SK-N-SH (cell line): ENCODE data around the gene KAT6B. TPM values are rescaled to one million over a fixed set of nuclear protein-coding genes. Genes with fewer than 3 reads are reported as not detected.

Experiments used
- CTCF ChIA-PET: fragments of 300-600, 350-600 bp; formaldehyde crosslinking; extraction: SDS; loops from one replicate; lab custom pipeline; 2021; lab: Yijun Ruan, JAX
- POLR2A ChIA-PET: fragments of 350-600 bp; sonication (Branson Sonifier 250); formaldehyde crosslinking; extraction: SDS; loops from one replicate; lab custom pipeline; 2020; ENCODE audit warnings: antibody characterized with exemption, inconsistent platforms; lab: Yijun Ruan, JAX
- DNase-seq: peaks from one replicate; pipeline ENCODE4 v3.0.0; 2012
- H2AFZ ChIP-seq: fragments of 200-600 bp; sonication (generic); 2 replicates; pipeline ENCODE4 v1.8.1; 2016; ENCODE audit warnings: antibody characterized with exemption, mild to moderate bottlenecking, low read depth
- H3F3A ChIP-seq: fragments of 200-600 bp; sonication (generic); replicated peaks from 2 replicates; pipeline ENCODE3; 2016; ENCODE audit warnings: antibody characterized with exemption, mild to moderate bottlenecking; ENCODE audit not compliant: insufficient read depth
- H3K27ac ChIP-seq, 2 experiments: fragments of 200-500 bp in 1 of 2; fragments of 200-600 bp in 1 of 2; sonication (Bioruptor generic) in 1 of 2; sonication (generic), shearing (Covaris generic) in 1 of 2; 2 replicates each; pipeline versions ENCODE4 v1.5.1 to v1.6.1; 2014 to 2016; ENCODE audit warnings: low read depth in 2 of 2, inconsistent platforms in 1 of 2, low read length in 1 of 2, mild to moderate bottlenecking in 1 of 2, mixed read lengths in 1 of 2
- H3K27me3 ChIP-seq: fragments of 200-600 bp; sonication (generic), shearing (Covaris generic); 2 replicates; pipeline ENCODE4 v1.6.1; 2016; ENCODE audit warnings: mixed run types; ENCODE audit not compliant: insufficient read depth
- H3K36me3 ChIP-seq, 2 experiments: fragments of 200-500 bp in 1 of 2; fragments of 200-600 bp in 1 of 2; sonication (Bioruptor generic) in 1 of 2; sonication (generic) in 1 of 2; replicated peaks in 1 of 2; 2 replicates each; pipeline versions ENCODE3 to v1.5.1; 2014 to 2016; ENCODE audit warnings: low read length in 1 of 2, mild to moderate bottlenecking in 1 of 2; ENCODE audit not compliant: insufficient read depth in 2 of 2, control insufficient read depth in 1 of 2
- H3K4me1 ChIP-seq, 2 experiments: fragments of 200-500 bp in 1 of 2; fragments of 200-600 bp in 1 of 2; sonication (Bioruptor generic) in 1 of 2; sonication (generic), shearing (Covaris generic) in 1 of 2; 2 replicates each; pipeline versions ENCODE4 v1.5.1 to v1.6.1; 2014 to 2016; ENCODE audit warnings: low read depth in 1 of 2, low read length in 1 of 2, mixed run types in 1 of 2; ENCODE audit not compliant: insufficient read depth in 2 of 2, control insufficient read depth in 1 of 2
- H3K4me2 ChIP-seq: fragments of 200-600 bp; sonication (generic), shearing (Covaris generic); 2 replicates; pipeline ENCODE4 v1.6.1; 2017; ENCODE audit warnings: mixed run types
- H3K4me3 ChIP-seq, 2 experiments: fragments of 200-500 bp in 1 of 2; fragments of 200-600 bp in 1 of 2; sonication (Bioruptor generic) in 1 of 2; sonication (generic), shearing (Covaris generic) in 1 of 2; 2 replicates each; pipeline versions ENCODE4 v1.5.1 to v1.8.1; 2014 to 2016; ENCODE audit warnings: low read depth in 2 of 2, inconsistent platforms in 1 of 2, low read length in 1 of 2, mild to moderate bottlenecking in 1 of 2, mixed read lengths in 1 of 2, moderate library complexity in 1 of 2
- H3K79me2 ChIP-seq: fragments of 200-600 bp; sonication (generic); 2 replicates; pipeline ENCODE4 v1.8.1; 2017; ENCODE audit warnings: mild to moderate bottlenecking; ENCODE audit not compliant: insufficient read depth
- H3K9ac ChIP-seq: fragments of 200-600 bp; sonication (generic); 2 replicates; pipeline ENCODE4 v1.6.1; 2017; ENCODE audit warnings: mixed run types
- H3K9me2 ChIP-seq: fragments of 200-600 bp; sonication (generic); 2 replicates; pipeline ENCODE4 v1.6.1; 2017; ENCODE audit warnings: mixed run types
- H3K9me3 ChIP-seq: fragments of 200-600 bp; sonication (generic); 2 replicates; pipeline ENCODE4 v1.6.1; 2017; ENCODE audit warnings: mixed run types, mild to moderate bottlenecking, moderate library complexity
- H4K20me1 ChIP-seq: fragments of 200-600 bp; sonication (generic); 2 replicates; pipeline ENCODE4 v1.6.1; 2017; ENCODE audit warnings: mild to moderate bottlenecking, mixed run types; ENCODE audit not compliant: insufficient read depth
- CHD2 ChIP-seq: fragments of 150-350 bp; IDR thresholded peaks from 2 replicates; pipeline ENCODE4 v1.6.1; 2018; ENCODE audit warnings: low read length; ENCODE audit not compliant: partially characterized antibody
- FOSL2 ChIP-seq: IDR thresholded peaks from 2 replicates; pipeline ENCODE4 v1.4.0; 2012; ENCODE audit warnings: low read depth, mild to moderate bottlenecking, moderate library complexity, borderline replicate concordance
- FOXJ3 ChIP-seq: sonication (generic); formaldehyde crosslinking; IDR thresholded peaks from 2 replicates; pipeline ENCODE4 v1.5.1; 2020; ENCODE audit warnings: mild to moderate bottlenecking, missing genetic modification reagents
- FOXM1 ChIP-seq: IDR thresholded peaks from 2 replicates; pipeline ENCODE4 v1.4.0; 2012; ENCODE audit warnings: low read depth, mild to moderate bottlenecking
- GABPA ChIP-seq: IDR thresholded peaks from 2 replicates; pipeline ENCODE4 v1.4.0; 2012; ENCODE audit warnings: low read depth, mild to moderate bottlenecking
- GATA2 ChIP-seq: sonication (generic); formaldehyde crosslinking; IDR thresholded peaks from 2 replicates; pipeline ENCODE4 v1.5.0; 2020; ENCODE audit warnings: mild to moderate bottlenecking, missing genetic modification reagents
- JUND ChIP-seq: IDR thresholded peaks from 2 replicates; pipeline ENCODE4 v1.4.0; 2012
- NFIC ChIP-seq: IDR thresholded peaks from 2 replicates; pipeline ENCODE4 v1.4.0; 2012; ENCODE audit warnings: borderline replicate concordance
- RCOR1 ChIP-seq: fragments of 150-350 bp; IDR thresholded peaks from 2 replicates; pipeline ENCODE4 v1.6.1; 2017; ENCODE audit warnings: antibody characterized with exemption, low read length
- RFX5 ChIP-seq: IDR thresholded peaks from 2 replicates; pipeline ENCODE4 v1.6.1; 2012; ENCODE audit warnings: mild to moderate bottlenecking, improper control_type of control experiment, low read length
- SMC3 ChIP-seq: IDR thresholded peaks from 2 replicates; pipeline ENCODE4 v1.6.1; 2012; ENCODE audit warnings: low read depth, low read length, improper control_type of control experiment
- TCF12 ChIP-seq: IDR thresholded peaks from 2 replicates; pipeline ENCODE4 v1.4.0; 2012
- TEAD4 ChIP-seq: IDR thresholded peaks from 2 replicates; pipeline ENCODE4 v1.4.0; 2012; ENCODE audit warnings: mild to moderate bottlenecking, borderline replicate concordance; ENCODE audit not compliant: insufficient read depth
- WGBS: methylation state at CpG from one replicate; pipeline ENCODE4 v1.1.6; 2017; ENCODE audit warnings: low lambda C conversion rate; 5-methylcytosine and 5-hydroxymethylcytosine counted together
- polyA plus RNA-seq, 3 experiments: library from polyadenylated mRNA; depleted of rRNA; stranded (reverse); fragments of >200 nt; gene quantifications; 2 replicates each; pipeline ENCODE4 v1.2.3, GENCODE V29; 2012
- TF ChIP-seq, protein P1 (sequence below): IDR thresholded peaks from 2 replicates; pipeline ENCODE4 v1.4.0; 2012; ENCODE audit warnings: low read depth
- TF ChIP-seq, protein P2 (sequence below): IDR thresholded peaks from 2 replicates; pipeline ENCODE4; 2012
- TF ChIP-seq, protein P3 (sequence below): IDR thresholded peaks from 2 replicates; pipeline ENCODE4 v1.4.0; 2012; ENCODE audit warnings: low read depth, borderline replicate concordance

Gene KAT6B
- polyA plus RNA-seq, 1 of the 3 experiments (the other 2 are of a cell fraction): 4.3 TPM

DNA sequence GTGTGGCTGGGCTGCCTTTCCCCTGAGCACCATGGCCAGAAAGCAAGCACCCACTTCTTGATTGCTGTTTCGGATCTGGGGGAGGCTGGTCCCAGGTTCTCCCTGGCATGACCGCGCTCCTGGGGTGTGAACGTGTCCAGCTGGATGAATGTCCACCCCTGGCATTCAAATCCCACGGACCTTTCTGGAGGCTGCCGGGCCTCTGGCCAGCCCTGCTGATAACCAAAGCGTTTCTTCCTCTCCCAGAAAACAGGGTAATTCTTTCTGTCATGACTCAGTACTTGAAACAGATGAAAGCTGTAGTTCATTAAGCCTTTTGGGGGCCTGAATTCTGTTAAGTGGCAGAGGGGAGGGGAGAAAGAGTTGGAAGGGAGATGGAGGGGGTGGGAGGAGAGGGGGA lies 211.9 kb downstream of the KAT6B start:
- Histone ChIP-seq H3F3A (no peaks in the 10 kb centered on the region), H3K79me2 (no peaks in the 10 kb centered on the region), H4K20me1 (no peaks in the 10 kb centered on the region), H3K27me3 (no peaks in the 10 kb centered on the region), H3K27ac (peak overlapping the region in 1 of 2 experiments; percentile 30; a peak in 2 of 4 replicates), H2AFZ (no peak overlapping the region; the same call in 1 of the 2 replicates), H3K36me3 (no peaks in the 10 kb centered on the region), H3K4me1 (peaks cover 0 to 13% of the 10 kb centered on the region in 2 experiments; a peak in 2 of 4 replicates), H3K9me3 (no peaks in the 10 kb centered on the region), H3K9me2 (no peaks in the 10 kb centered on the region), H3K4me3 (no peak overlapping the region), H3K4me2 (no peak overlapping the region; the same call in 1 of the 2 replicates), H3K9ac (no peak overlapping the region)
- CTCF ChIA-PET: interaction anchor here (1.4 kb wide), 1 partner anchor 11 kb away, joined by 4 read pairs; no protein-coding TSS in a partner anchor
- TF ChIP-seq FOSL2: peak; percentile 28; the same call in 1 of the 2 replicates
- peak; percentile 74 for TF ChIP-seq TCF12
- TF ChIP-seq TEAD4: 0 out of 2 replicates have a peak, but pooled peaks have one; percentile 10
- TF ChIP-seq, protein P1, sequence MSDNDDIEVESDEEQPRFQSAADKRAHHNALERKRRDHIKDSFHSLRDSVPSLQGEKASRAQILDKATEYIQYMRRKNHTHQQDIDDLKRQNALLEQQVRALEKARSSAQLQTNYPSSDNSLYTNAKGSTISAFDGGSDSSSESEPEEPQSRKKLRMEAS: 0 out of 2 replicates have a peak, but pooled peaks have one; percentile 24
- TF ChIP-seq RFX5: no peak
- peak; percentile 22; the same call in 1 of the 2 replicates for TF ChIP-seq JUND
- peak; percentile 32; the same call in 1 of the 2 replicates for TF ChIP-seq NFIC
- TF ChIP-seq, protein P2, sequence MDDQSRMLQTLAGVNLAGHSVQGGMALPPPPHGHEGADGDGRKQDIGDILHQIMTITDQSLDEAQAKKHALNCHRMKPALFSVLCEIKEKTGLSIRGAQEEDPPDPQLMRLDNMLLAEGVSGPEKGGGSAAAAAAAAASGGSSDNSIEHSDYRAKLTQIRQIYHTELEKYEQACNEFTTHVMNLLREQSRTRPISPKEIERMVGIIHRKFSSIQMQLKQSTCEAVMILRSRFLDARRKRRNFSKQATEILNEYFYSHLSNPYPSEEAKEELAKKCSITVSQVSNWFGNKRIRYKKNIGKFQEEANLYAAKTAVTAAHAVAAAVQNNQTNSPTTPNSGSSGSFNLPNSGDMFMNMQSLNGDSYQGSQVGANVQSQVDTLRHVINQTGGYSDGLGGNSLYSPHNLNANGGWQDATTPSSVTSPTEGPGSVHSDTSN: peak; percentile 50
- no peak for TF ChIP-seq FOXJ3 (CRISPR knock-in tag)
- WGBS: 44% methylated on average over 6 of the region's 7 CpGs
- POLR2A ChIA-PET: no interaction called here
- peak; percentile 44 for DNase-seq

DNA sequence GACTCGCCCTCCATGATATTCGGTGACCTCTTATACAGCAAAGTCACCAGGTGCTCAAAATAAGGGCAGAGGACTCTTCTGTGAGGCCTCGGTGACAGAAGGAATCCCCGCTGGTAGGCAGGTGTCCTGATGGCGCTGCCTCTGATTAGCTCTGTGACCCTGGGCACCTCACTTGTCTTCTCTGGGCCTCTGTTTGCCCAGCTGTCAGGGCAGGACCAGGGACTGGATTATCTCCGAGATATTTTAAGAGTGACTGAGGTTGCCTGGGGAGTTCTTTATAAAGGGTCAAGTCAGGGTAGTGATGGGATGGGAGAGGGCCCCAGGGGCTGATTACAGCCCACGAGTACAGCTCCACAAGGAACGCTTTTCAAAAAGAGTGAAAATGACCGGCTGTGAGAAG lies 214.2 kb downstream of the KAT6B start:
- no peak overlapping the region for H3K27ac ChIP-seq
- TF ChIP-seq JUND: no peak
- TF ChIP-seq, protein P3, sequence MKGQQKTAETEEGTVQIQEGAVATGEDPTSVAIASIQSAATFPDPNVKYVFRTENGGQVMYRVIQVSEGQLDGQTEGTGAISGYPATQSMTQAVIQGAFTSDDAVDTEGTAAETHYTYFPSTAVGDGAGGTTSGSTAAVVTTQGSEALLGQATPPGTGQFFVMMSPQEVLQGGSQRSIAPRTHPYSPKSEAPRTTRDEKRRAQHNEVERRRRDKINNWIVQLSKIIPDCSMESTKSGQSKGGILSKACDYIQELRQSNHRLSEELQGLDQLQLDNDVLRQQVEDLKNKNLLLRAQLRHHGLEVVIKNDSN: no peak
- TF ChIP-seq RCOR1: no peak
- TF ChIP-seq GABPA: no peak
- TF ChIP-seq GATA2 (CRISPR knock-in tag): no peak
- no peak for TF ChIP-seq FOXM1
- no peak for TF ChIP-seq CHD2
- TF ChIP-seq SMC3: no peak
- no peak for TF ChIP-seq NFIC
- H3K4me1 ChIP-seq: peaks cover 0 to 13% of the 10 kb centered on the region in 2 experiments; a peak in 2 of 4 replicates
- 84% methylated on average over 9 of the region's 9 CpGs for WGBS
- H3K4me2 ChIP-seq: no peak overlapping the region
- DNase-seq: no peak
- no peak overlapping the region for H2AFZ ChIP-seq
- H3K4me3 ChIP-seq: no peak overlapping the region
- no peaks in the 10 kb centered on the region for H3K27me3 ChIP-seq
- H4K20me1 ChIP-seq: no peaks in the 10 kb centered on the region
- no peak overlapping the region for H3K9ac ChIP-seq
- POLR2A ChIA-PET: interaction anchor here (0.6 kb wide), 1 partner anchor 15 kb away, joined by 3 read pairs; no protein-coding TSS in a partner anchor
- H3F3A ChIP-seq: no peaks in the 10 kb centered on the region
- no peaks in the 10 kb centered on the region for H3K36me3 ChIP-seq
- CTCF ChIA-PET: interaction anchor here (1.1 kb wide), 1 partner anchor 20 kb away, joined by 3 read pairs; no protein-coding TSS in a partner anchor
- H3K9me2 ChIP-seq: no peaks in the 10 kb centered on the region
- no peaks in the 10 kb centered on the region for H3K79me2 ChIP-seq
- H3K9me3 ChIP-seq: no peaks in the 10 kb centered on the region
